Smooth muscle cell (in vitro differentiated cells): ENCODE results near the gene SEC14L5. TPM values are rescaled to one million over a fixed set of nuclear protein-coding genes. Genes with fewer than 3 reads are reported as not detected.

Experiments used
- DNase-seq: peaks from one replicate; lab custom pipeline; 2025; ENCODE audit not compliant: unreplicated experiment; lab: John Stamatoyannopoulos, UW
- H2AFZ ChIP-seq: fragments of 200-600 bp; sonication (generic); 2 replicates; pipeline ENCODE4 v1.6.0; 2016; ENCODE audit warnings: antibody characterized with exemption, low read depth, mild to moderate bottlenecking
- H3F3A ChIP-seq: fragments of 200-600 bp; sonication (generic); 2 replicates; pipeline ENCODE4 v1.6.0; 2017; ENCODE audit warnings: antibody characterized with exemption, low read depth
- H3K27ac ChIP-seq: fragments of 200-600 bp; sonication (generic); 2 replicates; pipeline ENCODE4 v1.5.1; 2016; ENCODE audit warnings: low read depth, mild to moderate bottlenecking
- H3K27me3 ChIP-seq: fragments of 200-600 bp; sonication (generic); 2 replicates; pipeline ENCODE4 v1.6.1; 2016; ENCODE audit warnings: low read depth, mild to moderate bottlenecking
- H3K36me3 ChIP-seq: fragments of 200-600 bp; sonication (generic); 2 replicates; pipeline ENCODE4 v1.5.1; 2016; ENCODE audit warnings: low read depth
- H3K4me1 ChIP-seq: fragments of 200-600 bp; sonication (generic); 2 replicates; pipeline ENCODE4 v1.5.1; 2016; ENCODE audit warnings: low read depth
- H3K4me2 ChIP-seq: fragments of 200-600 bp; sonication (generic); 2 replicates; pipeline ENCODE4 v1.6.0; 2016; ENCODE audit warnings: mild to moderate bottlenecking
- H3K4me3 ChIP-seq: fragments of 200-600 bp; sonication (generic); 2 replicates; pipeline ENCODE4 v1.5.1; 2016; ENCODE audit warnings: mild to moderate bottlenecking
- H3K79me2 ChIP-seq: fragments of 200-600 bp; sonication (generic); 2 replicates; pipeline ENCODE4 v1.6.0; 2016; ENCODE audit warnings: low read depth, mild to moderate bottlenecking
- H3K9ac ChIP-seq: fragments of 200-600 bp; sonication (generic); 2 replicates; pipeline ENCODE4 v1.6.0; 2016; ENCODE audit warnings: low read depth
- H3K9me3 ChIP-seq: fragments of 200-600 bp; sonication (generic); replicated peaks from 2 replicates; pipeline ENCODE4 v1.5.1; 2016; ENCODE audit warnings: low read depth
- H4K20me1 ChIP-seq: fragments of 200-600 bp; sonication (generic); 2 replicates; pipeline ENCODE4 v1.6.0; 2016; ENCODE audit warnings: low read depth
- WGBS: methylation state at CpG from one replicate; pipeline ENCODE4 v1.1.7; 2016; ENCODE audit warnings: low lambda C conversion rate; 5-methylcytosine and 5-hydroxymethylcytosine counted together
- polyA plus RNA-seq: library from polyadenylated mRNA; unstranded; fragments of >200 nt; fragmentation: Nextera tagmentation; extraction: Ambion mirVana; gene quantifications from 2 replicates; pipeline ENCODE4 v1.2.1, GENCODE V29; 2016
- total RNA-seq: library from RNA; depleted of rRNA; stranded (reverse); fragments of >200 nt; gene quantifications from 2 replicates; pipeline ENCODE4 v1.2.3, GENCODE V29; 2014
- TF ChIP-seq, protein P1 (sequence below): fragments of 200-600 bp; sonication (generic); IDR thresholded peaks from 2 replicates; pipeline ENCODE4 v1.5.1; 2017; ENCODE audit warnings: borderline replicate concordance, mild to moderate bottlenecking, antibody characterized with exemption; ENCODE audit not compliant: insufficient read depth, poor library complexity, severe bottlenecking

The SEC14L5 gene
- total and polyA plus RNA-seq, 2 experiments from 2014 or later, result not detected

- peaks cover 4% of the 10 kb centered on the region for H3K4me1 ChIP-seq
- H3K4me2 ChIP-seq, result no peak overlapping the region
- no peak overlapping the region for H2AFZ ChIP-seq
- H3K27me3 ChIP-seq, result peaks cover 36% of the 10 kb centered on the region
- no peaks in the 10 kb centered on the region for H4K20me1 ChIP-seq
- DNase-seq, result no peak
- H3F3A ChIP-seq, result no peaks in the 10 kb centered on the region
- no peak overlapping the region for H3K9ac ChIP-seq
- TF ChIP-seq, protein P1, sequence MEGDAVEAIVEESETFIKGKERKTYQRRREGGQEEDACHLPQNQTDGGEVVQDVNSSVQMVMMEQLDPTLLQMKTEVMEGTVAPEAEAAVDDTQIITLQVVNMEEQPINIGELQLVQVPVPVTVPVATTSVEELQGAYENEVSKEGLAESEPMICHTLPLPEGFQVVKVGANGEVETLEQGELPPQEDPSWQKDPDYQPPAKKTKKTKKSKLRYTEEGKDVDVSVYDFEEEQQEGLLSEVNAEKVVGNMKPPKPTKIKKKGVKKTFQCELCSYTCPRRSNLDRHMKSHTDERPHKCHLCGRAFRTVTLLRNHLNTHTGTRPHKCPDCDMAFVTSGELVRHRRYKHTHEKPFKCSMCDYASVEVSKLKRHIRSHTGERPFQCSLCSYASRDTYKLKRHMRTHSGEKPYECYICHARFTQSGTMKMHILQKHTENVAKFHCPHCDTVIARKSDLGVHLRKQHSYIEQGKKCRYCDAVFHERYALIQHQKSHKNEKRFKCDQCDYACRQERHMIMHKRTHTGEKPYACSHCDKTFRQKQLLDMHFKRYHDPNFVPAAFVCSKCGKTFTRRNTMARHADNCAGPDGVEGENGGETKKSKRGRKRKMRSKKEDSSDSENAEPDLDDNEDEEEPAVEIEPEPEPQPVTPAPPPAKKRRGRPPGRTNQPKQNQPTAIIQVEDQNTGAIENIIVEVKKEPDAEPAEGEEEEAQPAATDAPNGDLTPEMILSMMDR, result no peak
- H3K9me3 ChIP-seq, result no peaks in the 10 kb centered on the region
- H3K36me3 ChIP-seq, result no peaks in the 10 kb centered on the region
- H3K79me2 ChIP-seq, result no peaks in the 10 kb centered on the region
- no peak overlapping the region for H3K27ac ChIP-seq
- 88% methylated on average over 8 of the region's 8 CpGs for WGBS
- no peak overlapping the region for H3K4me3 ChIP-seq
Measured at GRCh38 chr16:4990415-4990814, 32.3 kb downstream of the SEC14L5 start.

DNA sequence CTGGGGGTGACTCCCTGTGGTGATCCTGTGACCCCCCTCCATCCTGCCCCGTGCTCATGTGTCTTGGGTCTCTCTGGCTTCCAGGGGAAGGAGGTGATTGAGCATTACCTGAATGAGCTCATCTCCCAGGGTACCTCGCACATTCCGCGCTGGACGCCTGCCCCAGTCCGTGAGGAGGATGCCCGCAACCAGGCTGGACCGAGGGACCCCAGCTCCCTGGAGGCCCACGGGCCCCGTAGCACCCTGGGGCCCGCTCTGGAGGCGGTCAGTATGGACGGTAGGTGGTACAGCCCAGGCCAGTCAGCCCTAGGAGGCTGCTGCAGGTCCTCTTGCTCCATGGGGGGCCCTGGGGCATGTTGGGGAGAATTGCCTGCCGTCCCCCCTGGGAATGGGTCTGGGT, 33.6 kb downstream of the SEC14L5 start:
- TF ChIP-seq, protein P1, result no peak
- WGBS, result 96% methylated on average over 14 of the region's 14 CpGs

DNA sequence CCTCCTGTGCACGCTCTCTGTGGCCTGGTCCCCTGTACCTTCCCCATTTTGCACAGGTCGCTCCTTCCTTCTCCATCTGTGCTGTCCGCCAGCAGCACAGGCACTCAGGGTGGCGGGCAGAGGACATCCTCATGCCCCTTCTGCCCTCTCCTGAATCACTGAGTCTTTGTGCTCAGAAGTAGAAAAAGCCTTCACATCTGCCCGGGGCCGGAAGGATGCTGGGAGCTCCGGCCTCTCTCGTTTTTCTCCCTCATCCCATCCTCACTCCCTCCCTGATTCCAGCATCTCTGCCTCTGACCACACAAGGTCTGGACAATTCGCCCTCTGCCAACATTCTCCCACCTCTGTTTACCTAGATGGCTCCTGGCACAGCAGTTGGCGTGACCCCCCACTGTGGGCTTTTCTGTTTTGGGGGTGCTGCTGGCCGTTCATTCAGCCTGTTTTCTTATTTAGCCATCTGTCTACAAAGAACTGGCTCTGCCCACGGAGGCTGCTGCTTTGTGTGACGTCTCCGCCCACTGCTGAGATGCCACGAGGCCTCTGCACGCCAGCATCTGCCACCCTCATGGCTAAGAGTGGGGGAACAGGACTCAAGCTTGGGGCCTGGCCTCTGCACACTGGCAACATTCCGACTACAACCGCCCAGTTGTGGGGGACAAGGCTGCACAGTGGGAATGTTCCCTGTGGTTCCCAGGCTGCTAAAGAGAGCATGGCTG, 36.7 kb downstream of the SEC14L5 start:
- Histone ChIP-seq H3K9ac (no peak overlapping the region), H3K79me2 (no peaks in the 10 kb centered on the region), H3F3A (no peaks in the 10 kb centered on the region), H3K4me3 (no peak overlapping the region), H3K27ac (no peak overlapping the region), H3K27me3 (no peaks in the 10 kb centered on the region), H3K36me3 (no peaks in the 10 kb centered on the region), H3K4me1 (peaks cover 4% of the 10 kb centered on the region), H3K9me3 (no peaks in the 10 kb centered on the region), H3K4me2 (no peak overlapping the region), H2AFZ (no peak overlapping the region), H4K20me1 (no peaks in the 10 kb centered on the region)
- TF ChIP-seq, protein P1, result no peak
- no peak for DNase-seq
- 83% methylated on average over 17 of the region's 18 CpGs for WGBS

More for the DNA sequence above, 33.6 kb downstream of the SEC14L5 start:
- no peak overlapping the region for H3K4me2 ChIP-seq
- H3K4me1 ChIP-seq, result peaks cover 4% of the 10 kb centered on the region
- H3K27me3 ChIP-seq, result peaks cover 24% of the 10 kb centered on the region
- no peak overlapping the region for H3K9ac ChIP-seq
- no peak for DNase-seq
- no peak overlapping the region for H2AFZ ChIP-seq
- H3K4me3 ChIP-seq, result no peak overlapping the region
- H3K79me2 ChIP-seq, result no peaks in the 10 kb centered on the region
- H3K27ac ChIP-seq, result no peak overlapping the region
- H3K36me3 ChIP-seq, result no peaks in the 10 kb centered on the region
- no peaks in the 10 kb centered on the region for H4K20me1 ChIP-seq
- no peaks in the 10 kb centered on the region for H3F3A ChIP-seq
- H3K9me3 ChIP-seq, result no peaks in the 10 kb centered on the region

GRCh38 chr16:5000573-5001001, 42.5 kb downstream of the SEC14L5 start:
- no peak for DNase-seq
- H3K9ac ChIP-seq, result no peak overlapping the region
- no peaks in the 10 kb centered on the region for H3K36me3 ChIP-seq
- TF ChIP-seq, protein P1, result no peak
- H3K9me3 ChIP-seq, result no peaks in the 10 kb centered on the region
- no peak overlapping the region for H3K27ac ChIP-seq
- H3K4me2 ChIP-seq, result no peak overlapping the region
- no peaks in the 10 kb centered on the region for H3K79me2 ChIP-seq
- no peak overlapping the region for H2AFZ ChIP-seq
- no peak overlapping the region for H3K4me3 ChIP-seq
- no peaks in the 10 kb centered on the region for H3F3A ChIP-seq
- WGBS, result 92% methylated on average over 19 of the region's 19 CpGs
- no peaks in the 10 kb centered on the region for H3K27me3 ChIP-seq
- no peaks in the 10 kb centered on the region for H4K20me1 ChIP-seq
- no peaks in the 10 kb centered on the region for H3K4me1 ChIP-seq
